Measurements from ENCODE around the gene SPEG. TPM values are rescaled to one million over a fixed set of nuclear protein-coding genes. Genes with fewer than 3 reads are reported as not detected.

Gene SPEG
- total RNA-seq, 1 donor from 2014 or later = 6.5 TPM

DNA sequence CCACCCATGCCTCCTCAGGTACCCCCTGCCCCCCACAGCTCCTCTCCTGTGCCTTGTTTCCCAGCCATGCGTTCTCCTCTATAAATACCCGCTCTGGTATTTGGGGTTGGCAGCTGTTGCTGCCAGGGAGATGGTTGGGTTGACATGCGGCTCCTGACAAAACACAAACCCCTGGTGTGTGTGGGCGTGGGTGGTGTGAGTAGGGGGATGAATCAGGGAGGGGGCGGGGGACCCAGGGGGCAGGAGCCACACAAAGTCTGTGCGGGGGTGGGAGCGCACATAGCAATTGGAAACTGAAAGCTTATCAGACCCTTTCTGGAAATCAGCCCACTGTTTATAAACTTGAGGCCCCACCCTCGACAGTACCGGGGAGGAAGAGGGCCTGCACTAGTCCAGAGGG, 17.3 kb upstream of the SPEG start:
- ATAC-seq (no peak), DNase-seq (no peak)
- Histone ChIP-seq H3K9me3 (no peaks in the 10 kb centered on the region), H3K4me1 (no peaks in the 10 kb centered on the region), H3K36me3 (no peaks in the 10 kb centered on the region), H3K4me3 (no peak overlapping the region), H3K27ac (no peak overlapping the region), H3K27me3 (ENCODE audit: low read depth) (peaks cover 35% of the 10 kb centered on the region)
- intact Hi-C loops (cut with DNase I) = no loop called here
- TF ChIP-seq, protein P1, sequence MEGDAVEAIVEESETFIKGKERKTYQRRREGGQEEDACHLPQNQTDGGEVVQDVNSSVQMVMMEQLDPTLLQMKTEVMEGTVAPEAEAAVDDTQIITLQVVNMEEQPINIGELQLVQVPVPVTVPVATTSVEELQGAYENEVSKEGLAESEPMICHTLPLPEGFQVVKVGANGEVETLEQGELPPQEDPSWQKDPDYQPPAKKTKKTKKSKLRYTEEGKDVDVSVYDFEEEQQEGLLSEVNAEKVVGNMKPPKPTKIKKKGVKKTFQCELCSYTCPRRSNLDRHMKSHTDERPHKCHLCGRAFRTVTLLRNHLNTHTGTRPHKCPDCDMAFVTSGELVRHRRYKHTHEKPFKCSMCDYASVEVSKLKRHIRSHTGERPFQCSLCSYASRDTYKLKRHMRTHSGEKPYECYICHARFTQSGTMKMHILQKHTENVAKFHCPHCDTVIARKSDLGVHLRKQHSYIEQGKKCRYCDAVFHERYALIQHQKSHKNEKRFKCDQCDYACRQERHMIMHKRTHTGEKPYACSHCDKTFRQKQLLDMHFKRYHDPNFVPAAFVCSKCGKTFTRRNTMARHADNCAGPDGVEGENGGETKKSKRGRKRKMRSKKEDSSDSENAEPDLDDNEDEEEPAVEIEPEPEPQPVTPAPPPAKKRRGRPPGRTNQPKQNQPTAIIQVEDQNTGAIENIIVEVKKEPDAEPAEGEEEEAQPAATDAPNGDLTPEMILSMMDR (IDR thresholded peaks at IDR 0.05) = no peak

DNA sequence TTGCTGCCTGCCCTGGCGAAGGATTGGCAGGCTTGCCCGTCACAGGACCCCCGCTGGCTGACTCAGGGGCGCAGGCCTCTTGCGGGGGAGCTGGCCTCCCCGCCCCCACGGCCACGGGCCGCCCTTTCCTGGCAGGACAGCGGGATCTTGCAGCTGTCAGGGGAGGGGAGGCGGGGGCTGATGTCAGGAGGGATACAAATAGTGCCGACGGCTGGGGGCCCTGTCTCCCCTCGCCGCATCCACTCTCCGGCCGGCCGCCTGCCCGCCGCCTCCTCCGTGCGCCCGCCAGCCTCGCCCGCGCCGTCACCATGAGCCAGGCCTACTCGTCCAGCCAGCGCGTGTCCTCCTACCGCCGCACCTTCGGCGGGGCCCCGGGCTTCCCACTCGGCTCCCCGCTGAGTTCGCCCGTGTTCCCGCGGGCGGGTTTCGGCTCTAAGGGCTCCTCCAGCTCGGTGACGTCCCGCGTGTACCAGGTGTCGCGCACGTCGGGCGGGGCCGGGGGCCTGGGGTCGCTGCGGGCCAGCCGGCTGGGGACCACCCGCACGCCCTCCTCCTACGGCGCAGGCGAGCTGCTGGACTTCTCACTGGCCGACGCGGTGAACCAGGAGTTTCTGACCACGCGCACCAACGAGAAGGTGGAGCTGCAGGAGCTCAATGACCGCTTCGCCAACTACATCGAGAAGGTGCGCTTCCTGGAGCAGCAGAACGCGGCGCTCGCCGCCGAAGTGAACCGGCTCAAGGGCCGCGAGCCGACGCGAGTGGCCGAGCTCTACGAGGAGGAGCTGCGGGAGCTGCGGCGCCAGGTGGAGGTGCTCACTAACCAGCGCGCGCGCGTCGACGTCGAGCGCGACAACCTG, 16.3 kb upstream of the SPEG start, which contains the start of gene DES:
Gene DES (plus strand): TSS at position 223 of the 857 bp plus-strand sequence. CDS start 86 bp downstream, at position 309.
- H3K4me1 ChIP-seq = no peaks in the 10 kb centered on the region
- ATAC-seq = peak; percentile 20 to 26

DNA sequence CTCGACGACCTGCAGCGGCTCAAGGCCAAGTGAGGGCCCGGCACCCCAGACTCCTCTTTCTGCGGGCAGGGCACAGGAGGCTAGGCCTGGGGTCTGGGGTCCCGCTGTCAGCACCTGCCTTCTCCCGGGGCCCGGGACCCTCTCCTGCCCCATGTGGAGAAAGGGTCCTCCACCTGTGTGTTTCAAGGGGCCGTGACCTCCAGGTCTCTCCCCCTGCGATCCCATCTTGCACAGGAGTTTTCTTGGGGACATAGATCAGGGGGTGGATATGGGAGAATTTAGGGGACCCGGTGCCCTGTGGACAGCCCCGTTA, 15.7 kb upstream of the SPEG start:
- ATAC-seq (no peak), DNase-seq (no peak)
- TF ChIP-seq, protein P1 (IDR thresholded peaks at IDR 0.05) = no peak
- intact Hi-C loops (cut with DNase I) = no loop called here
- Histone ChIP-seq H3K27ac (no peak overlapping the region), H3K4me3 (peak overlapping the region; percentile 34), H3K27me3 (ENCODE audit: low read depth) (peaks cover 35% of the 10 kb centered on the region), H3K36me3 (no peaks in the 10 kb centered on the region), H3K4me1 (no peaks in the 10 kb centered on the region), H3K9me3 (no peaks in the 10 kb centered on the region)

More for the DNA sequence above, 16.3 kb upstream of the SPEG start, which contains the start of gene DES:
- H3K36me3 ChIP-seq = no peaks in the 10 kb centered on the region
- TF ChIP-seq, protein P1 (IDR thresholded peaks at IDR 0.05) = no peak
- H3K27ac ChIP-seq = no peak within 1 kb of the TSS
- H3K27me3 ChIP-seq (ENCODE audit: low read depth) = peaks cover 35% of the 10 kb centered on the region
- H3K4me3 ChIP-seq = peak within 1 kb of the TSS; percentile 34
- DNase-seq = no peak
- no peaks in the 10 kb centered on the region for H3K9me3 ChIP-seq
- intact Hi-C loops (cut with DNase I) = no loop called here

DNA sequence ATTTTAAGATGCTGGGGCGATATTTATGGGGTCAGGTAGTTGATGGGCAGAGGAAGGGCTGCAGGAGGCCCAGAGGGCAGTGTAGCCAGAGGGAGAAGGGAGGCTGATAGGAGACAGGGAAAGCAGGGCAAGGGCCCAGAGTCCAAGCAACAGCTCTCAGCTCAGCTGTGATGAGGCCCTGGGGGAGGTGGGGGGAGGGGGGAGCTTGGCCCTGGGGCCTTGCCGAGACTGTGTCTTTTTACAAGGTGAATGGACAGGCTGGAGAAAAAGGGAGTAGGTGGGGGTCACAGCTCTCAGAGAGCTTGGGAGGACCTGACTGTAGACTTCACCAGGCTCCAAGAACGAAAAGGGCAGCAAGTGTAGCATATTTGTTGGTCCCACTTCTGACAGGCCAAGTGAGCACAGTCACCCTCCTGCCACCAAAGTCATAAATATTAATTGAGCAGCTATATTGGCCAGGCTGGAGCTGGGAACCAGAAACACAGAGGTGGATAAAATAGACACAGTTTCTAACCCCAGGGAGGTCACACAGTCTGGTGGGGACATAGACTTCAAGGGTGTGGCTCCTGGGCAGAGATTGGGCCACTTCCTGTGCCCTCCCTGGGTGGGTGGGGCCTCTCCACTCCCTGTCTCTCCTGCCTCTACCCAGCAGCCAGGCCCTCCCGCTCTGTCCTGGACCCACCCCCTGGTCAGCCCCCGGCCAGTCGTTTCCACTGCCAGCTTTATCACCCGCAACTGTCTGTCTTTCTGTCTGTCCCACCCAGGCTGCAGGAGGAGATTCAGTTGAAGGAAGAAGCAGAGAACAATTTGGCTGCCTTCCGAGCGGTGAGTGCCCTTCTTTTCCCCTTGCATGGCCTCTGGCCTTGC, 15.1 kb upstream of the SPEG start:
- no peak overlapping the region for H3K27ac ChIP-seq
- H3K4me3 ChIP-seq = no peak overlapping the region
- ATAC-seq (peak in 1 of 2 donors; percentile 23), DNase-seq (no peak)
- H3K36me3 ChIP-seq = no peaks in the 10 kb centered on the region
- no peaks in the 10 kb centered on the region for H3K4me1 ChIP-seq
- TF ChIP-seq, protein P1 (IDR thresholded peaks at IDR 0.05) = no peak
- H3K27me3 ChIP-seq (ENCODE audit: low read depth) = peaks cover 35% of the 10 kb centered on the region
- H3K9me3 ChIP-seq = no peaks in the 10 kb centered on the region
- intact Hi-C loops (cut with DNase I) = no loop called here

DNA sequence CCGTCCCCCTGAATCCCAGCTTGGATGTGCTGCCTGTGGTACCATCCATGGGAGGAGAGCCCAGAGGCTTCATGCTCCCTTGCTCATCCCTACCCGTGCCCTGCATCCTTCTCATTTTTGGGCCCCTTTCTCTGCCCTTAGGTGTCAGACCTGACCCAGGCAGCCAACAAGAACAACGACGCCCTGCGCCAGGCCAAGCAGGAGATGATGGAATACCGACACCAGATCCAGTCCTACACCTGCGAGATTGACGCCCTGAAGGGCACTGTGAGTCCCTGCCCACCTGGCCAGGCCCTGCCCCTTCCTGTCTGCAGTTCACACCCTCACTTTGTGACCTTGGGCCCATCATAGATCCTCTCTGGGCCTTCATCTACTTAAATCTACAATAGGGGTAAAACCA, 14.0 kb upstream of the SPEG start:
- no peak for DNase-seq
- TF ChIP-seq, protein P1 (IDR thresholded peaks at IDR 0.05) = no peak

More for the DNA sequence above, 14.0 kb upstream of the SPEG start:
- intact Hi-C loops (cut with DNase I) = no loop called here
- Histone ChIP-seq H3K36me3 (no peaks in the 10 kb centered on the region), H3K4me1 (no peaks in the 10 kb centered on the region), H3K27ac (no peak overlapping the region), H3K9me3 (no peaks in the 10 kb centered on the region), H3K27me3 (ENCODE audit: low read depth) (peaks cover 35% of the 10 kb centered on the region), H3K4me3 (no peak overlapping the region)
- no peak for ATAC-seq
